Heart right ventricle (tissue), 16 donors: ENCODE measurements around the gene C4orf51. TPM values are rescaled to one million over a fixed set of nuclear protein-coding genes. Genes with fewer than 3 reads are reported as not detected.

Source experiments
- ATAC-seq, 8 donors: fragments of 200-7000 bp; cut with Tn5 transposase; one replicate each; pipeline ENCODE4 v1.9.1; 2020; ENCODE audit warnings: mild to moderate bottlenecking in 8 of 8, moderate library complexity in 8 of 8, moderate number of reproducible peaks in 1 of 8
- DNase-seq, 2 donors: peaks; one replicate each; pipeline ENCODE4 v3.0.0-alpha.2; 2020
- H3K27ac ChIP-seq, 10 donors: fragments of 200-600 bp; sonication (generic) in 2 of 10; one replicate each; pipeline versions ENCODE4 v1.5.0 to v1.8.0; 2020 to 2022; ENCODE audit warnings: mild to moderate bottlenecking in 3 of 10
- H3K27me3 ChIP-seq, 7 donors: fragments of 200-600 bp; one replicate each; pipeline ENCODE4 v1.8.0; 2021 to 2022; ENCODE audit warnings: mild to moderate bottlenecking in 2 of 7
- H3K36me3 ChIP-seq, 9 donors: fragments of 200-600 bp; sonication (generic) in 1 of 9; one replicate each; pipeline versions ENCODE4 v1.5.0 to v1.8.0; 2020 to 2022; ENCODE audit warnings: mild to moderate bottlenecking in 2 of 9
- H3K4me1 ChIP-seq, 9 donors: fragments of 200-600 bp; sonication (generic) in 1 of 9; one replicate each; pipeline versions ENCODE4 v1.5.0 to v1.8.0; 2020 to 2022; ENCODE audit warnings: mild to moderate bottlenecking in 4 of 9
- H3K4me3 ChIP-seq, 10 donors: fragments of 200-600 bp; sonication (generic) in 2 of 10; one replicate each; pipeline versions ENCODE4 v1.5.0 to v1.8.0; 2020 to 2022; ENCODE audit warnings: mild to moderate bottlenecking in 7 of 10, moderate library complexity in 2 of 10
- H3K9me3 ChIP-seq, 11 donors: fragments of 200-600 bp in 10 of 11; sonication (generic) in 2 of 11; one replicate each; pipeline versions ENCODE4 v1.5.0 to v1.8.0; 2013 to 2022; ENCODE audit warnings: mild to moderate bottlenecking in 2 of 11, control low read depth in 1 of 11, moderate library complexity in 1 of 11
- CTCF ChIP-seq, 9 donors: fragments of 200-600 bp; sonication (generic) in 2 of 9; IDR thresholded peaks; one replicate each; pipeline versions ENCODE4 v1.5.0 to v1.8.0; 2021 to 2022; ENCODE audit warnings: antibody characterized with exemption in 9 of 9, mild to moderate bottlenecking in 5 of 9, moderate library complexity in 1 of 9
- WGBS, 2 donors: extraction: QIAGEN DNeasy Blood & Tissue Kit; methylation state at CpG; one replicate each; pipeline ENCODE4 v1.1.7; 2013; ENCODE audit warnings: inconsistent platforms in 1 of 2; 5-methylcytosine and 5-hydroxymethylcytosine counted together
- intact Hi-C, 10 donors: fragments of 100-400 bp; cut with DNase I; formaldehyde crosslinking; loops; one replicate each; pipeline versions ENCODE4 v1.11.1 to v1.14.2; 2022
- polyA plus RNA-seq, 2 donors: library from polyadenylated mRNA; stranded (reverse); fragments of 200-250 nt; gene quantifications; one replicate each; pipeline ENCODE4 v1.2.3, GENCODE V29; 2013
- total RNA-seq, 10 donors: library from RNA; stranded (reverse); fragmentation: NEBNext Ultra II Directional in 3 of 10; extraction: Animal tissue kit (Norgen Biotek cat#: 25700) in 3 of 10; gene quantifications; one replicate each; pipeline versions ENCODE4 v1.2.1 to v1.2.4, GENCODE V29; 2021 to 2023
- donor health status: Arrhythmogenic right ventricular cardiomyopathy.
- donor health status: ischemic (EF 13 %, LVEDD 7.1; RV severe dilation, severe dysfunction).
- donor health status: healthy with polysubstance abuse.
- donor health status: DM: no; HTN: yes; CAD: no.
- donor health status: DM: no; HTN: no; CAD: no.
- donor health status: ischemic (EF 25% LVEDD 6.9; RV normal size, moderate dysfunction).
- donor health status: ischemic (EF 25% LVEDD 5.7; RV mildly dilated, moderate dysfunction).
- donor health status: healthy.
- donor health status: DM: yes; HTN: yes; CAD: no.
- donor health status: Ischemic cardiomyopathy.
- donor health status: ischemic (EF 35%, LVEDD 5.7; RV mildly dilated, moderate dysfunction).
- donor health status: nonischemic (EF 11% LVEDD 7.7; RV severe dilation, severe dysfunction).
- donor health status: DM: yes; HTN: yes; CAD: no.
- donor health status: PGD.
- donor health status: ischemic (EF 29% LVEDD 5.4; RV normal size, mild dysfunction).
- donor health status: nonischemic (EF 23%, LVEDD 6.1; RV moderate dilation, normal function).

Gene C4orf51
- total and polyA plus RNA-seq, 12 donors: not detected

DNA sequence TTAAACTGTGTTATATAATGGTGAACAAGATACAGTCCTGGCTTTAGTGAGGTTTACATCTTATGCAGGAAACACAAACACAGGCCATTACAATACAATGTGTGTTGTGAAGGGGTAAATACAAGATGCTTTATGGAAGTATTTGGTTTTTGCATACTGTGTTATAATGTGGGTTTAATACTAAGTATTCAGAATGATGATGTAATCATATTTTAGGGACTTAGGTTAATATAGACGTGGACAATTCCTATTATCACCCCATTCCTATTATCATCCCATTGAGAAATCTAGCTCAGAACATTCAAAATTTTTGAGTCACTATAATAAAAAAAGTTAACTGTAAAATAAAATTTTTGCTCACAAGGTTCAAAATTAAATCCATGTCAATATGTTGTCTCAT, 36.7 kb upstream of the C4orf51 start:
- WGBS, 2 donors: 85 to 91% methylated on average over 1 of the region's 1 CpG
- Histone ChIP-seq H3K27ac (no peak overlapping the region), H3K9me3 (no peaks in the 10 kb centered on the region), H3K4me3 (no peak overlapping the region), H3K27me3 (no peaks in the 10 kb centered on the region), H3K4me1 (peaks cover 0 to 12% (median 3%) of the 10 kb centered on the region in 9 donors), H3K36me3 (peaks cover 0 to 75% (median 6%) of the 10 kb centered on the region in 9 donors)
- no peak for DNase-seq
- intact Hi-C loops: loop anchor here in 1 of 10 donors (10.0 kb wide), 1 partner anchor 122 kb away; no protein-coding TSS in a partner anchor
- TF ChIP-seq CTCF (IDR thresholded peaks at IDR 0.05): no peak
- no peak for ATAC-seq

- H3K27ac ChIP-seq: no peak overlapping the region
- peak in 1 of 9 donors; percentile 25 for TF ChIP-seq CTCF (IDR thresholded peaks at IDR 0.05)
- H3K9me3 ChIP-seq: no peaks in the 10 kb centered on the region
- no peak overlapping the region for H3K4me3 ChIP-seq
- WGBS, 2 donors: 92 to 93% methylated on average over 3 of the region's 3 CpGs
- DNase-seq: no peak
- intact Hi-C loops: loop anchor here in 1 of 10 donors (10.0 kb wide), 1 partner anchor 120 kb away; no protein-coding TSS in a partner anchor
- H3K27me3 ChIP-seq: no peaks in the 10 kb centered on the region
- ATAC-seq: no peak
- H3K4me1 ChIP-seq: peaks cover 0 to 12% (median 3%) of the 10 kb centered on the region in 9 donors
- H3K36me3 ChIP-seq: peaks cover 0 to 77% (median 0%) of the 10 kb centered on the region in 9 donors
Measured at GRCh38 chr4:145644699-145645098, 35.2 kb upstream of the C4orf51 start.

DNA sequence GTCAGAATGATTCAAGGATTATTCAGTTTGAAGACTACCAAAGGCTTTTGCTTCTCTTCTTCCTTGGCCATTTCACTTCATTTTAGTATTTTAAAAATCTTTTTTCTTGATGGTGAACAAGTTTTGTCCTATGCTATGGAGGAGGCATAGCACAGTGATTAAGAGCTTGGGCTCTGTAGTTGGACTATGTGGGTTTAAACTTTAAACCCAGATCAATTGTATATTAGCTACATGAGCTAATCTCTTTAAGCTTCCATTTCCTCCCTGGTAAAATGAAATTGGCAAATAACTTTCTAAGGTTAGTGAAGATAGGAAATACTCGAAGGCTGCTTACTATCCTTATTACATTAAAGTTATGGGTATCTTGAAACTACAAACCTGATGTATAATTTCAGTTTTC, 23.8 kb upstream of the C4orf51 start:
- TF ChIP-seq CTCF (IDR thresholded peaks at IDR 0.05): no peak
- DNase-seq (no peak), ATAC-seq (no peak)
- Histone ChIP-seq H3K4me3 (no peak overlapping the region), H3K9me3 (peaks cover 0 to 9% (median 0%) of the 10 kb centered on the region in 11 donors), H3K27ac (no peak overlapping the region), H3K27me3 (no peaks in the 10 kb centered on the region), H3K36me3 (peaks cover 0 to 60% (median 14%) of the 10 kb centered on the region in 9 donors), H3K4me1 (no peaks in the 10 kb centered on the region)
- 91 to 92% methylated on average over 1 of the region's 1 CpG for WGBS, 2 donors
- intact Hi-C loops: no loop called here

DNA sequence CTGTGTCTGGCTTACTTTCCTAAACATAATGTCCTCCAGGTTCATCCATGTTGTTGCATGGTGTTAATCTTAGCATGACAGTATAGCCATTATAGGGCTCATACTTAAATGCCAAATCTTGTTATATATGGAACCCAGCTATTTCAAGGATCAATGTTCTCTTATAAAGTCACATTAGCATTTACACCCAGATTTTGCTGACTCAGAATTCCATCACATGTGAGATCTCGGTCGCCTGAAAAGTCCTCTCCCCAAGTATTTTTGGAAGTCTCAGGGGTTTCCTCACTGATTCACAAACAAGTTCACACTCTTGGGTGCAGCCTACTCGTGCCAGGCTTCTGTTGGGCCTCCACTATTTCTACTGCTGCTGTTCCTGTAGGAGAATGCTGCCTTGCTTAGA, 19.9 kb upstream of the C4orf51 start:
- ATAC-seq (no peak), DNase-seq (no peak)
- 92 to 98% methylated on average over 3 of the region's 3 CpGs for WGBS, 2 donors
- no peak for TF ChIP-seq CTCF (IDR thresholded peaks at IDR 0.05)
- intact Hi-C loops: no loop called here
- peaks cover 0 to 32% (median 14%) of the 10 kb centered on the region in 9 donors for H3K36me3 ChIP-seq
- no peaks in the 10 kb centered on the region for H3K4me1 ChIP-seq
- peaks cover 0 to 9% (median 0%) of the 10 kb centered on the region in 11 donors for H3K9me3 ChIP-seq
- H3K27ac ChIP-seq: no peak overlapping the region
- H3K27me3 ChIP-seq: no peaks in the 10 kb centered on the region
- H3K4me3 ChIP-seq: no peak overlapping the region
